ENCODE results near the gene HUNK. TPM values are rescaled to one million over a fixed set of nuclear protein-coding genes. Genes with fewer than 3 reads are reported as not detected.

The HUNK gene
- total RNA-seq, 1 donor from 2014 or later: 0.44 TPM

GRCh38 chr21:31896019-31896418 is 23.2 kb downstream of the HUNK start:
- Histone ChIP-seq H3K9me3 (replicated peaks) (no peaks in the 10 kb centered on the region), H3K4me3 (no peak overlapping the region), H3K27me3 (ENCODE audit: low read depth) (peaks cover 43% of the 10 kb centered on the region), H3K36me3 (no peaks in the 10 kb centered on the region), H3K4me1 (no peaks in the 10 kb centered on the region), H3K27ac (replicated peaks) (no peak overlapping the region)
- no peak for TF ChIP-seq CTCF (IDR thresholded peaks at IDR 0.05; ENCODE audit: borderline replicate concordance)
- no peak for DNase-seq
- intact Hi-C loops (cut with micrococcal nuclease): no loop called here

- TF ChIP-seq CTCF (IDR thresholded peaks at IDR 0.05; ENCODE audit: borderline replicate concordance): no peak
- intact Hi-C loops (cut with micrococcal nuclease): no loop called here
- no peaks in the 10 kb centered on the region for H3K36me3 ChIP-seq
- no peak for DNase-seq
- H3K4me1 ChIP-seq: no peaks in the 10 kb centered on the region
- H3K4me3 ChIP-seq: no peak overlapping the region
- H3K27me3 ChIP-seq (ENCODE audit: low read depth): peaks cover 41% of the 10 kb centered on the region
- H3K9me3 ChIP-seq (replicated peaks): no peaks in the 10 kb centered on the region
- no peak overlapping the region for H3K27ac ChIP-seq (replicated peaks)
These were observed 24.5 kb downstream of the HUNK start for GRCh38 chr21:31897311-31897710.

- DNase-seq: no peak
- Histone ChIP-seq H3K27ac (replicated peaks) (no peak overlapping the region), H3K4me3 (no peak overlapping the region), H3K36me3 (no peaks in the 10 kb centered on the region), H3K4me1 (no peaks in the 10 kb centered on the region), H3K9me3 (replicated peaks) (no peaks in the 10 kb centered on the region), H3K27me3 (ENCODE audit: low read depth) (peaks cover 26% of the 10 kb centered on the region)
- intact Hi-C loops (cut with micrococcal nuclease): no loop called here
- TF ChIP-seq CTCF (IDR thresholded peaks at IDR 0.05; ENCODE audit: borderline replicate concordance): no peak
These were observed 26.3 kb downstream of the HUNK start for GRCh38 chr21:31898933-31899630.

GRCh38 chr21:31900121-31900895 is 27.5 kb downstream of the HUNK start:
- H3K4me1 ChIP-seq: no peaks in the 10 kb centered on the region
- no peak overlapping the region for H3K4me3 ChIP-seq
- H3K27ac ChIP-seq (replicated peaks): no peak overlapping the region
- no peaks in the 10 kb centered on the region for H3K9me3 ChIP-seq (replicated peaks)
- no peak for DNase-seq
- no peaks in the 10 kb centered on the region for H3K36me3 ChIP-seq
- TF ChIP-seq CTCF (IDR thresholded peaks at IDR 0.05; ENCODE audit: borderline replicate concordance): no peak
- intact Hi-C loops (cut with micrococcal nuclease): no loop called here
- H3K27me3 ChIP-seq (ENCODE audit: low read depth): peaks cover 26% of the 10 kb centered on the region

GRCh38 chr21:31901315-31901714 is 28.5 kb downstream of the HUNK start:
- no peak overlapping the region for H3K27ac ChIP-seq (replicated peaks)
- H3K4me3 ChIP-seq: no peak overlapping the region
- H3K27me3 ChIP-seq (ENCODE audit: low read depth): peaks cover 35% of the 10 kb centered on the region
- no peak for DNase-seq
- H3K4me1 ChIP-seq: no peaks in the 10 kb centered on the region
- no peaks in the 10 kb centered on the region for H3K36me3 ChIP-seq
- TF ChIP-seq CTCF (IDR thresholded peaks at IDR 0.05; ENCODE audit: borderline replicate concordance): no peak
- no peaks in the 10 kb centered on the region for H3K9me3 ChIP-seq (replicated peaks)
- intact Hi-C loops (cut with micrococcal nuclease): no loop called here
